Measurements from ENCODE around the gene COQ5.
"Not testable (repeated sequence)": the region's sequence is repeated elsewhere in the genome, so short reads cannot be mapped to it uniquely, and the experiment has no call there.

Gene COQ5

DNA sequence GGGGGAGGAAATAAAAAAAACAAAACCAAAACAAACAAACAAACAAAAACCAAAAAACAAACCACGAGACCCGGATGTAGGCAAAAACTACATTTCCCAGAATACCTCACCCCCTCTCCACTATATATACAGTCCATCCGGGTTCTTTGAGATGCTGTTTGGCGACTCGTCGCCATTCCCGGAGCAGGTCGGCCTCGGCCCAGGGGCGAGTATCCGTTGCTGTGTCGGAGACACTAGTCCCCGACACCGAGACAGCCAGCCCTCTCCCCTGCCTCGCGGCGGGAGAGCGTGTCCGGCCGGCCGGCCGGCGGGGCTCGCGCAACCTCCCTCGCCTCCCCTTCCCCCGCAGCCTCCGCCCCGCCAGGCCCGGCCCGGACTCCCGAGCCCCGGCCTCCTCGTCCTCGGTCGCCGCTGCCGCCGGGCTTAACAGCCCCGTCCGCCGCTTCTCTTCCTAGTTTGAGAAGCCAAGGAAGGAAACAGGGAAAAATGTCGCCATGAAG, 5.3 kb upstream of the COQ5 start, which contains the start of gene RNF10:
Gene RNF10 (plus strand): TSS at position 154 of the 500 bp plus-strand sequence. CDS start 456 bp downstream, outside the sequence.
- H3K36me3 ChIP-seq (ENCODE audit: control insufficient read depth, insufficient read depth, low read length), result no peaks in the 10 kb centered on the region
- H3K4me3 ChIP-seq (ENCODE audit: low read length), result peak within 1 kb of the TSS; percentile 53
- peak within 1 kb of the TSS; percentile 94 for H3K56ac ChIP-seq (ENCODE audit: low read length)
- H3K79me1 ChIP-seq (ENCODE audit: low read length), result peaks cover 10% of the 10 kb centered on the region
- H3K4ac ChIP-seq (ENCODE audit: low read depth, low read length), result peak within 1 kb of the TSS; percentile 5
- H3K27me3 ChIP-seq (ENCODE audit: insufficient read depth, low read length, poor library complexity), result no peaks in the 10 kb centered on the region
- H4K8ac ChIP-seq (ENCODE audit: low read depth, low read length), result peak within 1 kb of the TSS; percentile 42
- no peak within 1 kb of the TSS for H3K23ac ChIP-seq (ENCODE audit: low read length)
- H3K4me1 ChIP-seq (ENCODE audit: control insufficient read depth, low read depth, low read length), result peaks cover 7% of the 10 kb centered on the region
- no CpG with 5 or more reads among the region's 43 CpGs for WGBS (ENCODE audit: extremely low coverage, insufficient coverage, low lambda C conversion rate)
- peak within 1 kb of the TSS; percentile 67 for H3K4me2 ChIP-seq (ENCODE audit: low read length)
- peak within 1 kb of the TSS; percentile 91 for H3K9ac ChIP-seq (ENCODE audit: low read length)
- H3K27ac ChIP-seq (ENCODE audit: low read depth, low read length), result peak within 1 kb of the TSS; percentile 47
- peaks cover 44% of the 10 kb centered on the region for H3K79me2 ChIP-seq (ENCODE audit: control insufficient read depth, insufficient read depth, low read length)
- no peak within 1 kb of the TSS for H2BK15ac ChIP-seq (replicated peaks; ENCODE audit: low read depth)
- H4K5ac ChIP-seq (ENCODE audit: low read length), result no peak within 1 kb of the TSS
- peak within 1 kb of the TSS; percentile 65 for H3K18ac ChIP-seq (ENCODE audit: low read length)
- no peak within 1 kb of the TSS for H2BK5ac ChIP-seq (ENCODE audit: low read length)
- H2AK5ac ChIP-seq (ENCODE audit: low read length), result no peak within 1 kb of the TSS
- no peak within 1 kb of the TSS for H2BK120ac ChIP-seq (ENCODE audit: low read depth, low read length)
- peak; percentile 95 for DNase-seq

DNA sequence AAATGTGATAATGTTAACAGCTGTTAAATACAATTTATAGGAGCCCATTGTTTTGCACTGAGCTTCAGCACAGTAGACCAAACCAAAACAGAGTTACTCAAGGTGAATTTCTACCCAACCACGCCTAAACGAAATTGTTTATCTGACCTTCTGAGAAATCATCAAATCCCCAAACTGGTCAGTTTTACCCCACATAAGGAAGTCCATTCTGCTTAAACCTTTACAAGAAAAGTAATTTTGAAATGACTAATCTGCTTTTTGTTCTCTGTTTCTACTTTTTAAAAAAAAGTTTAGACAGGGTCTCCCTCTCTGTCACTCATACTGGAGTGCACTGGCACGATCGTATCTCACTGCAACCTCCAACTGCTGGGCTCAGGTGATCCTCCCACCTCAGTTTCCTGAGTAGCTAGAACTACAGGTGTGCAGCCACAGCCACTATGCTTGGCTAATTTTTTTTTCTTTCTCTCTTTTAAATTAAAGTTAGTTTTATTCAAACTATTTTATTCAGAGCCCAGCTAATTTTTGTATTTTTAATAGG, 3.8 kb upstream of the COQ5 start:
- Histone ChIP-seq H3K23ac (ENCODE audit: low read length) (no peak overlapping the region), H2BK120ac (ENCODE audit: low read depth, low read length) (no peak overlapping the region), H2AK5ac (ENCODE audit: low read length) (no peak overlapping the region), H3K36me3 (ENCODE audit: control insufficient read depth, insufficient read depth, low read length) (no peaks in the 10 kb centered on the region), H3K79me1 (ENCODE audit: low read length) (peaks cover 6% of the 10 kb centered on the region), H3K56ac (ENCODE audit: low read length) (no peak overlapping the region), H2BK15ac (replicated peaks; ENCODE audit: low read depth) (no peak overlapping the region), H4K5ac (ENCODE audit: low read length) (no peak overlapping the region), H3K79me2 (ENCODE audit: control insufficient read depth, insufficient read depth, low read length) (peaks cover 30% of the 10 kb centered on the region), H2BK5ac (ENCODE audit: low read length) (no peak overlapping the region), H3K4me1 (ENCODE audit: control insufficient read depth, low read depth, low read length) (peaks cover 5% of the 10 kb centered on the region), H3K18ac (ENCODE audit: low read length) (no peak overlapping the region), H3K27ac (ENCODE audit: low read depth, low read length) (no peak overlapping the region), H3K9ac (ENCODE audit: low read length) (no peak overlapping the region), H3K4ac (ENCODE audit: low read depth, low read length) (no peak overlapping the region), H3K4me2 (ENCODE audit: low read length) (no peak overlapping the region), H4K8ac (ENCODE audit: low read depth, low read length) (no peak overlapping the region), H3K4me3 (ENCODE audit: low read length) (no peak overlapping the region), H3K27me3 (ENCODE audit: insufficient read depth, low read length, poor library complexity) (no peaks in the 10 kb centered on the region)
- DNase-seq, result no peak
- no CpG with 5 or more reads among the region's 4 CpGs for WGBS (ENCODE audit: extremely low coverage, insufficient coverage, low lambda C conversion rate)

DNA sequence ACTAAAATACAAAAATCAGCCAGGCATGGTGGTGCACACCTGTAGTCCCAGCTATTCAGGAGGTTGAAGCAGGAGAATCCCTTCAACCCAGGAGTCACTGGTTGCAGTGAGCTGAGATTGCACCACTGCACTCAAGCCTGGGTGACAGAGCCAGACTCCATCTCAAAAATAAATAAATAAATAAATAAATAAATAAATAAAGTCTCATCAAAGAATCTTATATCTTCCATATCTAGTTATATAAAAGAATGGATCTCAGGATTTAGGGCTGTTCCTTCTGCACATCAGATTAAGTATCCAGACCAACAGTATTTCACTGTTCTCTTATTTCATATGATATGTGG, 1.4 kb upstream of the COQ5 start:
- not testable (repeated sequence) for H3K79me1 ChIP-seq (ENCODE audit: low read length); H3K4ac ChIP-seq (ENCODE audit: low read depth, low read length); H3K27ac ChIP-seq (ENCODE audit: low read depth, low read length); H2AK5ac ChIP-seq (ENCODE audit: low read length); H4K8ac ChIP-seq (ENCODE audit: low read depth, low read length); H3K9ac ChIP-seq (ENCODE audit: low read length); H3K79me2 ChIP-seq (ENCODE audit: control insufficient read depth, insufficient read depth, low read length); H3K56ac ChIP-seq (ENCODE audit: low read length); H3K27me3 ChIP-seq (ENCODE audit: insufficient read depth, low read length, poor library complexity); H3K4me3 ChIP-seq (ENCODE audit: low read length); DNase-seq; H2BK15ac ChIP-seq (replicated peaks; ENCODE audit: low read depth); H3K23ac ChIP-seq (ENCODE audit: low read length); H3K18ac ChIP-seq (ENCODE audit: low read length); H2BK120ac ChIP-seq (ENCODE audit: low read depth, low read length); H2BK5ac ChIP-seq (ENCODE audit: low read length); H3K4me2 ChIP-seq (ENCODE audit: low read length); H3K4me1 ChIP-seq (ENCODE audit: control insufficient read depth, low read depth, low read length); H3K36me3 ChIP-seq (ENCODE audit: control insufficient read depth, insufficient read depth, low read length); H4K5ac ChIP-seq (ENCODE audit: low read length)

DNA sequence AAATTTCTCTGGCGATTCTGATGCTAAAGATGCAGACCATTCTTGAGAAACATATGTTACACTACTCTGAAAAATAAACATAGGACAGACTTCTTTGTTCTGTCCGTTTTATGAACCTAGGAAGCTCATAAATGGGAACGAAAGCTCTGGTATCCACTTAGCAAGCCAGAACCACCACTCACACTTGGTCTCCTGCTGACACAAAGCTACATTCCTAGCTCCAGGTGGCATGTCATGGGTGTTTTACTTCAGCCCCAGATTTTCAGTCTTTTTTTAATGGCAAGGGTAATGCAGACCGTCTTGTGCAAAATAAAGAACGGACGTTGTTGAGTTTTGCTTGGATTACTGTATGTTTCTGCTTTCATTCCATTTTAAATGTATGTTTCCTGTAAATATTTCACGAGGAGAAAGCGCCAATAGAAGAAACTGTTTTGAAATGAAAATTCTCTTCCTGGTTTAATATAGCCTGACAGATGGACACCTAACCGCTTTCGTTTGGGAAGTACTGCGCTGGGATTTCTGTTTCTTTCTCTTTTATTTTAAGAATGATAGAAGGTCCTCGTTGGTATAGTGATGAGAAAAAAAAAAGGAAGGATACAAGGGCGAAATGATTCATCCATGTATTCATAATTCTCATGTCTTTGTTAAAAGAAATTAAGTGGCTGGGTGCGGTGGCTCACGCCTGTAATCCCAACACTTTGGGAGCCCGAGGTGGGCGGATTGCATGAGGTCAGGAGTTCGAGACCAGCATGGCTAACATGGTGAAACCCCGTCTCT, 871 bp upstream of the COQ5 start:
- H3K4me1 ChIP-seq (ENCODE audit: control insufficient read depth, low read depth, low read length), result peaks cover 3% of the 10 kb centered on the region

DNA sequence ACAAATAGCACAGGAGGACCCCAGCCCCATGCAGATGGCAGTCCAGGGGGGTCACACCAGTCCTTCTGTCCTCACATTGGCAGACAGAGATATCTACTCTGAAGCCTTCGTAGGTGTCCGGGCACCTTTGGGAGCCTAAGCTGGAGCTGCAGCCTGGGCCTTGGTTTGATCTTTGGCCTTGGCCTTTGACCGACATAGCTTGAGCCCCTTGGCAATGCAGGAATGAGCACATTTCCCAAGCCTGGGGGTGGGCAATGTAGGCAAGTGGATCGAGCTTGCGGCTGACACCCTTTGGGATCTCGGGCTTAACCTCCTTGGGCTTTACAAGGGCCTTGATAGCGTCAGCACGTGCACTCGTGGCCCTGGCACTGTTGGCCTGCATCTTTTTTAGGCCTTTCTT, 6.4 kb downstream of the COQ5 start:
- Histone ChIP-seq H3K4me3 (ENCODE audit: low read length) (no peak overlapping the region), H3K27ac (ENCODE audit: low read depth, low read length) (no peak overlapping the region), H3K79me1 (ENCODE audit: low read length) (no peaks in the 10 kb centered on the region), H4K8ac (ENCODE audit: low read depth, low read length) (no peak overlapping the region), H3K18ac (ENCODE audit: low read length) (no peak overlapping the region), H3K36me3 (ENCODE audit: control insufficient read depth, insufficient read depth, low read length) (no peaks in the 10 kb centered on the region), H3K4me2 (ENCODE audit: low read length) (no peak overlapping the region), H2BK5ac (ENCODE audit: low read length) (no peak overlapping the region), H3K27me3 (ENCODE audit: insufficient read depth, low read length, poor library complexity) (no peaks in the 10 kb centered on the region), H3K9ac (ENCODE audit: low read length) (no peak overlapping the region), H2BK120ac (ENCODE audit: low read depth, low read length) (no peak overlapping the region), H2AK5ac (ENCODE audit: low read length) (no peak overlapping the region), H2BK15ac (replicated peaks; ENCODE audit: low read depth) (no peak overlapping the region), H3K4ac (ENCODE audit: low read depth, low read length) (no peak overlapping the region), H3K23ac (ENCODE audit: low read length) (no peak overlapping the region), H4K5ac (ENCODE audit: low read length) (no peak overlapping the region), H3K79me2 (ENCODE audit: control insufficient read depth, insufficient read depth, low read length) (no peaks in the 10 kb centered on the region), H3K4me1 (ENCODE audit: control insufficient read depth, low read depth, low read length) (no peaks in the 10 kb centered on the region), H3K56ac (ENCODE audit: low read length) (no peak overlapping the region)
- no peak for DNase-seq
- WGBS (ENCODE audit: extremely low coverage, insufficient coverage, low lambda C conversion rate), result no CpG with 5 or more reads among the region's 9 CpGs

More for the DNA sequence above, 871 bp upstream of the COQ5 start:
- H2BK120ac ChIP-seq (ENCODE audit: low read depth, low read length), result no peak overlapping the region
- no CpG with 5 or more reads among the region's 19 CpGs for WGBS (ENCODE audit: extremely low coverage, insufficient coverage, low lambda C conversion rate)
- peak overlapping the region; percentile 91 for H3K56ac ChIP-seq (ENCODE audit: low read length)
- H3K4me2 ChIP-seq (ENCODE audit: low read length), result peak overlapping the region; percentile 26
- H3K36me3 ChIP-seq (ENCODE audit: control insufficient read depth, insufficient read depth, low read length), result no peaks in the 10 kb centered on the region
- no peak overlapping the region for H3K4me3 ChIP-seq (ENCODE audit: low read length)
- no peaks in the 10 kb centered on the region for H3K27me3 ChIP-seq (ENCODE audit: insufficient read depth, low read length, poor library complexity)
- H3K9ac ChIP-seq (ENCODE audit: low read length), result peak overlapping the region; percentile 92
- DNase-seq, result peak; percentile 82
- H3K4ac ChIP-seq (ENCODE audit: low read depth, low read length), result no peak overlapping the region
- no peak overlapping the region for H3K27ac ChIP-seq (ENCODE audit: low read depth, low read length)
- no peak overlapping the region for H4K5ac ChIP-seq (ENCODE audit: low read length)
- H3K23ac ChIP-seq (ENCODE audit: low read length), result no peak overlapping the region
- H3K79me1 ChIP-seq (ENCODE audit: low read length), result no peaks in the 10 kb centered on the region
- H3K18ac ChIP-seq (ENCODE audit: low read length), result no peak overlapping the region
- peak overlapping the region; percentile 59 for H2BK15ac ChIP-seq (replicated peaks; ENCODE audit: low read depth)
- no peak overlapping the region for H2AK5ac ChIP-seq (ENCODE audit: low read length)
- H2BK5ac ChIP-seq (ENCODE audit: low read length), result no peak overlapping the region
- H4K8ac ChIP-seq (ENCODE audit: low read depth, low read length), result no peak overlapping the region
- peaks cover 4% of the 10 kb centered on the region for H3K79me2 ChIP-seq (ENCODE audit: control insufficient read depth, insufficient read depth, low read length)

All from mesendoderm (in vitro differentiated cells).